MM.1S (cell line): ENCODE results near the gene MTFR1L.

Experiments
- DNase-seq: peaks from one replicate; pipeline ENCODE4 v3.0.0-alpha.2; 2015
- H2AFZ ChIP-seq: fragments of 300-600 bp; sonication (generic); 2 replicates; pipeline ENCODE4 v1.6.0; 2016; ENCODE audit warnings: antibody characterized with exemption, low read length
- H3F3A ChIP-seq: fragments of 300-600 bp; sonication (generic); 2 replicates; pipeline ENCODE4 v1.6.1; 2016; ENCODE audit warnings: mild to moderate bottlenecking, antibody characterized with exemption, low read length, moderate library complexity, mixed read lengths; ENCODE audit not compliant: insufficient read depth
- H3K27ac ChIP-seq: fragments of 300-600 bp; sonication (generic); 2 replicates; pipeline ENCODE4 v1.5.1; 2016; ENCODE audit warnings: mild to moderate bottlenecking, low read length
- H3K27me3 ChIP-seq: fragments of 300-600 bp; sonication (generic); replicated peaks from 2 replicates; pipeline ENCODE4 v1.6.0; 2016; ENCODE audit warnings: low read length; ENCODE audit not compliant: insufficient read depth
- H3K36me3 ChIP-seq: fragments of 300-600 bp; sonication (generic); replicated peaks from 2 replicates; pipeline ENCODE4 v1.6.1; 2016; ENCODE audit warnings: mild to moderate bottlenecking, low read length, mixed read lengths; ENCODE audit not compliant: insufficient read depth
- H3K4me1 ChIP-seq: fragments of 300-600 bp; sonication (generic); 2 replicates; pipeline ENCODE4 v1.6.1; 2016; ENCODE audit warnings: low read length, mixed read lengths
- H3K4me2 ChIP-seq: fragments of 300-600 bp; sonication (generic); 2 replicates; pipeline ENCODE4 v1.6.0; 2016; ENCODE audit warnings: low read depth, low read length
- H3K4me3 ChIP-seq: fragments of 300-600 bp; sonication (generic); 2 replicates; pipeline ENCODE4 v1.5.1; 2016; ENCODE audit warnings: low read length, mixed read lengths
- H3K79me2 ChIP-seq: fragments of 300-600 bp; sonication (generic); 2 replicates; pipeline ENCODE4 v1.6.1; 2016; ENCODE audit warnings: mixed run types, low read length, mixed read lengths
- H3K9ac ChIP-seq: fragments of 300-600 bp; sonication (generic); 2 replicates; pipeline ENCODE4 v1.6.1; 2016; ENCODE audit warnings: low read length, mixed read lengths
- H3K9me2 ChIP-seq: fragments of 300-600 bp; sonication (generic); replicated peaks from 2 replicates; pipeline ENCODE4 v1.6.1; 2016; ENCODE audit warnings: mild to moderate bottlenecking, low read length, mixed read lengths; ENCODE audit not compliant: insufficient read depth
- H3K9me3 ChIP-seq: fragments of 300-600 bp; sonication (generic); replicated peaks from 2 replicates; pipeline ENCODE4 v1.6.1; 2016; ENCODE audit warnings: mild to moderate bottlenecking, low read length, mixed read lengths; ENCODE audit not compliant: insufficient read depth
- H4K20me1 ChIP-seq: fragments of 300-600 bp; sonication (generic); 2 replicates; pipeline ENCODE4 v1.6.1; 2016; ENCODE audit warnings: mild to moderate bottlenecking, low read length, moderate library complexity, mixed read lengths; ENCODE audit not compliant: insufficient read depth
- EZH2 ChIP-seq: fragments of 300-600 bp; sonication (generic); optimal IDR thresholded peaks from 2 replicates; pipeline ENCODE3; 2017; ENCODE audit warnings: low read depth, mild to moderate bottlenecking, antibody characterized with exemption, low read length, mixed read lengths
- EZH2phosphoT487 ChIP-seq: fragments of 300-600 bp; sonication (generic); IDR thresholded peaks from 2 replicates; pipeline ENCODE4 v1.6.1; 2018; ENCODE audit warnings: antibody characterized with exemption, low read length
- TF ChIP-seq, protein P1 (sequence below): fragments of 300-600 bp; sonication (generic); IDR thresholded peaks from 2 replicates; pipeline ENCODE4 v1.5.1; 2016; ENCODE audit warnings: antibody characterized with exemption, low read length, mixed read lengths

MTFR1L gene

DNA sequence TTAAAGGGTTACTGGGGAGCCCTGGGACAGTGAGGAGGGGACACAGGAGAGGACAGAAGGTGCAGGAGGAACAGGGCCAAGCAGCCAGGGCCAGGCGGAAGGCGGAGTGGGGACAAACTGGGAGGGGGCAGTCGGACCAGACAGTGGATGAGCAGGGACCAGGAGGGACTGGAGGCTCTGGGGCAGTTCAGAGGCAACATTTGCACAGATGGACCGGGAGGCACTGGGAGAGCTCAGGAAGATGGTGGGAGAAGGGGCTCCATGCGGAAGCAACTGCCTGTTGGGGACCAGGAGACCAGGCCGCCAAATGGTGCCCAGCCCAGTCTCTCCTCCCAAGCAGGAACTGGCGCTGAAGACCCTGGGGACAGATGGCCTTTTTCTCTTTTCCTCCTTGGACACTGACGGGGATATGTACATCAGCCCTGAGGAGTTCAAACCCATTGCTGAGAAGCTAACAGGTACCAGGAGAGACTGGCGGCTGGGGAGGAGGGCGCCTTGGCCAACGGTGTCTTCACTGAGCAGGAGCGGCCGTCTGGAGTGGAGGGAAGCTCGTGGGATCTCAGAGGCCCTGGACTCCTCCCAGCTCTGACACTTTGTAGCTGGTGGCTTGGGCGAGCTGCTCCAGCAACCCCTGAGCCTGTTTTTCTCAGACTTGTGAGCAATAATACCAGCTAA, 18.9 kb upstream of the MTFR1L start:
- peak overlapping the region; percentile 43; the same call in 1 of the 2 replicates for H2AFZ ChIP-seq
- TF ChIP-seq, protein P1, sequence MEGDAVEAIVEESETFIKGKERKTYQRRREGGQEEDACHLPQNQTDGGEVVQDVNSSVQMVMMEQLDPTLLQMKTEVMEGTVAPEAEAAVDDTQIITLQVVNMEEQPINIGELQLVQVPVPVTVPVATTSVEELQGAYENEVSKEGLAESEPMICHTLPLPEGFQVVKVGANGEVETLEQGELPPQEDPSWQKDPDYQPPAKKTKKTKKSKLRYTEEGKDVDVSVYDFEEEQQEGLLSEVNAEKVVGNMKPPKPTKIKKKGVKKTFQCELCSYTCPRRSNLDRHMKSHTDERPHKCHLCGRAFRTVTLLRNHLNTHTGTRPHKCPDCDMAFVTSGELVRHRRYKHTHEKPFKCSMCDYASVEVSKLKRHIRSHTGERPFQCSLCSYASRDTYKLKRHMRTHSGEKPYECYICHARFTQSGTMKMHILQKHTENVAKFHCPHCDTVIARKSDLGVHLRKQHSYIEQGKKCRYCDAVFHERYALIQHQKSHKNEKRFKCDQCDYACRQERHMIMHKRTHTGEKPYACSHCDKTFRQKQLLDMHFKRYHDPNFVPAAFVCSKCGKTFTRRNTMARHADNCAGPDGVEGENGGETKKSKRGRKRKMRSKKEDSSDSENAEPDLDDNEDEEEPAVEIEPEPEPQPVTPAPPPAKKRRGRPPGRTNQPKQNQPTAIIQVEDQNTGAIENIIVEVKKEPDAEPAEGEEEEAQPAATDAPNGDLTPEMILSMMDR, result no peak
- TF ChIP-seq EZH2, result no peak
- no peak for TF ChIP-seq EZH2phosphoT487

DNA sequence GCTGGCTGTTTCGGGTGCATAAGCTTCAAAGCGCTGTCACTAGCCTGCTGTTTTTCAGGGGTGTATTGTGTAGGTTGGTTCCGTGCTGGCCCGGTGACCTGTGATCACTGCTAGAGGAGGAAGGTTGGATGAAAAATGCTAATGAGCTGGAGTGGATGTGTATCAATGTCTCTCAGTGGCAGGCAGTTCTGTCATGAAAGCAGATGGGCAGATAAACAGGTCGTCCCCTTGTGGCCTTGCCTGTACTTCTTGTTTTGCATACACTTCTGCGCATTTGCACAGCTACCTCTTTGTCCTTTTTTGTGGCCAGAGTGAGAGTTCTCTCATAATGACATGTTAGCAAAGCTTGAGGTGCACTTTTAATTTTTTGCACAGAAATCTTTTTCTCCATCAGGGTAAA, 16.8 kb upstream of the MTFR1L start:
- Histone ChIP-seq H3K4me2 (no peak overlapping the region), H3K9me2 (no peaks in the 10 kb centered on the region)

More for the DNA sequence above, 18.9 kb upstream of the MTFR1L start:
- H3K9ac ChIP-seq, result peak overlapping the region; percentile 45; the same call in 1 of the 2 replicates
- H3K4me1 ChIP-seq, result peaks cover 18% of the 10 kb centered on the region
- H3K79me2 ChIP-seq, result no peaks in the 10 kb centered on the region
- no peaks in the 10 kb centered on the region for H3K9me2 ChIP-seq
- no peaks in the 10 kb centered on the region for H3K27me3 ChIP-seq
- H3F3A ChIP-seq, result no peaks in the 10 kb centered on the region; the same call in 1 of the 2 replicates
- H3K4me3 ChIP-seq, result peak overlapping the region; percentile 56
- no peak overlapping the region for H3K27ac ChIP-seq
- H3K9me3 ChIP-seq, result no peaks in the 10 kb centered on the region
- no peaks in the 10 kb centered on the region for H4K20me1 ChIP-seq
- H3K36me3 ChIP-seq, result no peaks in the 10 kb centered on the region
- DNase-seq, result no peak
- peak overlapping the region; percentile 90; the same call in 1 of the 2 replicates for H3K4me2 ChIP-seq

DNA sequence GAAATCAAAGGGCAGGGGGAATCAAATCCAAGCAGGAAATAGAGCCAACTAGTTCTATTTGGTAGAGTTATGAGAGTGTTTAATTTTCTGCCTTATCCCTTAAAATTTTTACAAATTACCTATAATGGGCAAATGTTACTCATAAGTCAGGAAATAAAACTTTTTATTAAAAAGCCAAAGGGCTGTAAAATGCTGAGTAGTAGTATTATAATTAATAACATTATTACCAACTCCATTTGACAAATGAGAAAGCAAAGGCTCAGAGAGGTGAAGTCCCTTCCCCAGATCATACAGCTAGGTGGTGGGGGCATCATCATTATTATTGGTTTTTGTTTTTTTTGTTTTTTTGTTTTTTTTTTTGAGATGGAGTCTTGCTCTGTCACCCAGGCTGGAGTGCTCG, 16.4 kb upstream of the MTFR1L start:
- no peaks in the 10 kb centered on the region for H3K79me2 ChIP-seq
- H3K4me3 ChIP-seq, result no peak overlapping the region
- H2AFZ ChIP-seq, result no peak overlapping the region
- no peak overlapping the region for H3K4me2 ChIP-seq
- H3F3A ChIP-seq, result no peaks in the 10 kb centered on the region; the same call in 1 of the 2 replicates
- DNase-seq, result no peak
- no peak overlapping the region for H3K9ac ChIP-seq
- TF ChIP-seq, protein P1, result no peak
- TF ChIP-seq EZH2phosphoT487 (no peak), EZH2 (no peak)
- no peaks in the 10 kb centered on the region for H3K27me3 ChIP-seq
- H4K20me1 ChIP-seq, result no peaks in the 10 kb centered on the region
- peaks cover 15% of the 10 kb centered on the region for H3K4me1 ChIP-seq
- no peak overlapping the region for H3K27ac ChIP-seq
- H3K9me2 ChIP-seq, result no peaks in the 10 kb centered on the region
- H3K9me3 ChIP-seq, result no peaks in the 10 kb centered on the region
- H3K36me3 ChIP-seq, result no peaks in the 10 kb centered on the region

More for the DNA sequence above, 16.8 kb upstream of the MTFR1L start:
- Histone ChIP-seq H3F3A (no peaks in the 10 kb centered on the region; the same call in 1 of the 2 replicates), H2AFZ (no peak overlapping the region), H3K4me1 (peaks cover 15% of the 10 kb centered on the region), H3K36me3 (no peaks in the 10 kb centered on the region), H3K9ac (no peak overlapping the region), H3K4me3 (no peak overlapping the region), H4K20me1 (no peaks in the 10 kb centered on the region), H3K79me2 (no peaks in the 10 kb centered on the region), H3K9me3 (no peaks in the 10 kb centered on the region), H3K27ac (no peak overlapping the region), H3K27me3 (no peaks in the 10 kb centered on the region)
- DNase-seq, result peak; percentile 66
- no peak for TF ChIP-seq EZH2
- no peak for TF ChIP-seq EZH2phosphoT487
- TF ChIP-seq, protein P1, result no peak
